Smooth muscle cell of the umbilical artery (primary cell): ENCODE data around the gene BLOC1S1. TPM values are rescaled to one million over a fixed set of nuclear protein-coding genes. Genes with fewer than 3 reads are reported as not detected.

Experiments used
- total RNA-seq: library from RNA; depleted of rRNA; stranded (reverse); fragments of >200 nt; gene quantifications from 2 replicates; pipeline ENCODE4 v1.2.3, GENCODE V29; 2014

Gene BLOC1S1
- 51.2 and 82.0 TPM in 2 replicates for total RNA-seq

GRCh38 chr12:55715833-55716581 is at the start of gene BLOC1S1:
Gene BLOC1S1 (plus strand): TSS chr12:55716046. CDS start chr12:55716052, 6 bp downstream.

GRCh38 chr12:55707841-55708694 is 7.8 kb upstream of the BLOC1S1 start, which contains the start of gene ITGA7:
Gene ITGA7 (minus strand): TSS chr12:55707904. CDS start chr12:55707682, 222 bp downstream.

GRCh38 chr12:55720071-55720564 is 4.3 kb downstream of the BLOC1S1 start, which contains the start of gene RDH5:
Gene RDH5 (plus strand): TSS chr12:55720393. CDS start chr12:55721185, 792 bp downstream.

GRCh38 chr12:55728939-55729818 is 13.3 kb downstream of the BLOC1S1 start, which contains the start of gene CD63:
Gene CD63 (minus strand): TSS chr12:55729009. CDS start chr12:55728341, 668 bp downstream.

GRCh38 chr12:55742719-55743405 is 27.0 kb downstream of the BLOC1S1 start, which contains the start of gene GDF11:
Gene GDF11 (plus strand): TSS chr12:55743122. CDS start chr12:55743317, 195 bp downstream.

Other genes with a start within 250 kb of the BLOC1S1 start
- gene OR6C70, start 245.9 kb upstream of the BLOC1S1 start, total RNA-seq = not detected in 2 replicates
- gene OR6C68, start 223.7 kb upstream of the BLOC1S1 start, total RNA-seq = not detected in 2 replicates
- gene OR6C4, start 166.4 kb upstream of the BLOC1S1 start, total RNA-seq = not detected in 2 replicates
- gene OR2AP1, start 143.6 kb upstream of the BLOC1S1 start, total RNA-seq = not detected in 2 replicates
- gene OR10P1, start 79.2 kb upstream of the BLOC1S1 start, total RNA-seq = not detected in 2 replicates
- gene ITGA7, start 8.1 kb upstream of the BLOC1S1 start, total RNA-seq = 1.8 and 23.6 TPM in 2 replicates
- gene RDH5, start 4.3 kb downstream of the BLOC1S1 start, total RNA-seq = 3.3 and 12.2 TPM in 2 replicates
- 1,176 and 2,201 TPM in 2 replicates for gene CD63, start 13.0 kb downstream of the BLOC1S1 start, total RNA-seq
- gene GDF11, start 27.1 kb downstream of the BLOC1S1 start, total RNA-seq = 4.8 and 14.8 TPM in 2 replicates
- 56.7 and 69.2 TPM in 2 replicates for gene SARNP, start 101.7 kb downstream of the BLOC1S1 start, total RNA-seq
- gene ORMDL2, start 102.0 kb downstream of the BLOC1S1 start, total RNA-seq = 16.1 and 19.9 TPM in 2 replicates
- 53.1 and 64.4 TPM in 2 replicates for gene DNAJC14, start 113.5 kb downstream of the BLOC1S1 start, total RNA-seq
- gene MMP19, start 126.9 kb downstream of the BLOC1S1 start, total RNA-seq = 5.6 and 7.4 TPM in 2 replicates
- gene PYM1, start 211.8 kb downstream of the BLOC1S1 start, total RNA-seq = 22.5 and 24.1 TPM in 2 replicates
- gene DGKA, start 215.1 kb downstream of the BLOC1S1 start, total RNA-seq = 45.1 and 84.2 TPM in 2 replicates
- 1.1 TPM in 1 of 2 replicates, not detected in the other for gene PMEL, start 250.0 kb downstream of the BLOC1S1 start, total RNA-seq